OCI-LY7 (cell line): Measurements from ENCODE around the gene LCMT1. TPM values are rescaled to one million over a fixed set of nuclear protein-coding genes. Genes with fewer than 3 reads are reported as not detected.

ENCODE experiments used
- BruUV-seq: library from RNA; stranded (reverse); fragments of 400-500 nt; replicated peaks from 2 replicates; lab custom pipeline; 2021; lab: Mats Ljungman, UMichigan
- CTCF ChIA-PET: fragments of 300-600 bp; sonication (Branson Sonifier 250); formaldehyde crosslinking; loops from one replicate; lab custom pipeline; 2022; ENCODE audit warnings: antibody characterized with exemption; ENCODE audit not compliant: unreplicated experiment; lab: Charles Lee
- POLR2A ChIA-PET: fragments of 300-600 bp; sonication (Branson Sonifier 250); formaldehyde crosslinking; loops from one replicate; lab custom pipeline; 2022; ENCODE audit warnings: antibody characterized with exemption; lab: Charles Lee
- DNase-seq: peaks from one replicate; pipeline ENCODE4 v3.0.0-alpha.2; 2015; ENCODE audit warnings: low spot score
- H2AFZ ChIP-seq: fragments of 200-600 bp; sonication (generic), shearing (Covaris generic); 2 replicates; pipeline ENCODE4 v1.6.1; 2014; ENCODE audit warnings: mild to moderate bottlenecking, antibody characterized with exemption, low read length, moderate library complexity
- H3K27ac ChIP-seq: fragments of 200-600 bp; sonication (generic); 2 replicates; pipeline ENCODE4 v1.5.1; 2014; ENCODE audit warnings: mixed run types, low read depth, mild to moderate bottlenecking, moderate library complexity, low read length, inconsistent platforms; ENCODE audit not compliant: poor library complexity, severe bottlenecking
- H3K36me3 ChIP-seq: fragments of 200-600 bp; sonication (generic); 2 replicates; pipeline ENCODE4 v1.6.1; 2014; ENCODE audit warnings: mild to moderate bottlenecking, antibody characterized with exemption, low read length, moderate library complexity, mixed read lengths; ENCODE audit not compliant: insufficient read depth
- H3K4me1 ChIP-seq: fragments of 200-600 bp; sonication (generic); 2 replicates; pipeline ENCODE4 v1.5.1; 2014; ENCODE audit warnings: mild to moderate bottlenecking, low read length; ENCODE audit not compliant: insufficient read depth, poor library complexity, severe bottlenecking
- H3K4me2 ChIP-seq: fragments of 200-600 bp; sonication (generic); 2 replicates; pipeline ENCODE4 v1.6.1; 2014; ENCODE audit warnings: mild to moderate bottlenecking, low read length
- H3K4me3 ChIP-seq: fragments of 200-600 bp; sonication (generic); 2 replicates; pipeline ENCODE4 v1.5.1; 2014; ENCODE audit warnings: mild to moderate bottlenecking, low read depth, low read length; ENCODE audit not compliant: poor library complexity, severe bottlenecking
- H3K79me2 ChIP-seq: fragments of 200-600 bp; sonication (generic); 2 replicates; pipeline ENCODE4 v1.6.1; 2016; ENCODE audit warnings: low read depth, mild to moderate bottlenecking, low read length, moderate library complexity, mixed read lengths; ENCODE audit not compliant: insufficient read depth
- H3K9me2 ChIP-seq: fragments of 200-600 bp; sonication (generic); 2 replicates; pipeline ENCODE4 v1.6.1; 2016; ENCODE audit warnings: mild to moderate bottlenecking, low read length, mixed read lengths; ENCODE audit not compliant: insufficient read depth
- H3K9me3 ChIP-seq: fragments of 200-600 bp; sonication (generic); 2 replicates; pipeline ENCODE4 v1.6.1; 2014; ENCODE audit warnings: mild to moderate bottlenecking, mixed run types, low read length, mixed read lengths
- H4K20me1 ChIP-seq: fragments of 200-600 bp; sonication (generic); 2 replicates; pipeline ENCODE4 v1.6.1; 2014; ENCODE audit warnings: mild to moderate bottlenecking, antibody characterized with exemption, low read length, moderate library complexity, mixed read lengths; ENCODE audit not compliant: insufficient read depth
- CTCF ChIP-seq: fragments of 200-600 bp; sonication (generic); conservative IDR thresholded peaks from 2 replicates; pipeline ENCODE4 v1.5.1; 2014; ENCODE audit warnings: mild to moderate bottlenecking, antibody characterized with exemption, low read length, moderate library complexity, mixed read lengths
- EZH2phosphoT487 ChIP-seq: fragments of 200-600 bp; sonication (generic); IDR thresholded peaks from 2 replicates; pipeline ENCODE4 v1.6.1; 2018; ENCODE audit warnings: low read depth, borderline replicate concordance, mild to moderate bottlenecking, mixed run types, antibody characterized with exemption, low read length, moderate library complexity, mixed read lengths
- intact Hi-C: fragments of 100-400 bp; cut with micrococcal nuclease; formaldehyde crosslinking; loops from one replicate; pipeline ENCODE4 v1.10.0; 2022; ENCODE audit not compliant: unreplicated experiment
- total RNA-seq, 2 experiments: library from RNA; depleted of rRNA in 1 of 2; stranded (reverse); fragments of >200 nt in 1 of 2; shearing (Covaris generic) in 1 of 2; gene quantifications; 2 replicates each; pipeline ENCODE4 v1.2.3, GENCODE V29; 2014 to 2022

Gene LCMT1
- total RNA-seq, 2 experiments from 2014 or later: 19.4 to 42.0 TPM

DNA sequence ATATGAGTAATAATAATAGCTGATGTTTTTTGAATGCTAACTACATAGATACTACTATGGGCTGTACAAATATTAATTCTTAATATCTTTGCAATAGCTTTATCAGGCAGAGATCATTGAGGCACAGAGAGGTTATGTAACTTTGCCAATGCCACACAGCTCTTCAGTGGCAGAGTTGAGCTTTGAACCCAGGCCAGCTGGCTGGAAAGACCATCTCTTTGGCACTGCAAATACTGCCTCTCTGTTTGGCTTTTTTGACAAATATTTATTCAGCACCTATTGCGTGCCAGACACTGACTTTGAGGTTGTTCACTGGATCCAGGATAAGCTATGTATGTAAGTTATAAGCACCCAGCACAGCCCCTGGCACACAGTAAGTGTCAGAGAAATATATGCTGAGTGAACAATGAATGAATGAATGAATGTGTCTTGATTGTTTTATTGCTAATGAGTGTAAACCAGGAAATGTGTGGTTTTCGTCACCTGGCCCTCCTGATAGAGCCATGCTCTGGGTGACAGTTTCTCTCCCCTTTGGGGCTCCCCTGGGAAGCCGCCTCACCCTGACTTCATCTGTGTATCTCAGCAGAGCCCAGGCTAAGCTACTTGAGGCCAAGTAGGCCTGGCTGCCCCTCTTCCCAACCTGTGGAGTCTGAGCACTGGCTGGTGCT, 107.7 kb downstream of the LCMT1 start:
- no peaks in the 10 kb centered on the region for H4K20me1 ChIP-seq
- ChIA-PET CTCF (no interaction called here), POLR2A (interaction anchor here (0.9 kb wide), 1 partner anchor 14 kb away, joined by 3 read pairs; no protein-coding TSS in a partner anchor)
- no peak overlapping the region for H3K4me2 ChIP-seq
- H3K79me2 ChIP-seq: no peaks in the 10 kb centered on the region
- no peaks in the 10 kb centered on the region for H3K4me1 ChIP-seq
- H3K9me2 ChIP-seq: no peaks in the 10 kb centered on the region
- H3K9me3 ChIP-seq: no peaks in the 10 kb centered on the region
- H3K4me3 ChIP-seq: no peak overlapping the region
- TF ChIP-seq CTCF (no peak), EZH2phosphoT487 (no peak)
- H2AFZ ChIP-seq: no peak overlapping the region
- no peaks in the 10 kb centered on the region for H3K36me3 ChIP-seq
- no peak for DNase-seq
- H3K27ac ChIP-seq: no peak overlapping the region
- intact Hi-C loops: no loop called here
- no TSS peak for BruUV-seq

- BruUV-seq: no TSS peak
- Histone ChIP-seq H3K4me3 (no peak overlapping the region), H3K27ac (no peak overlapping the region), H3K4me1 (no peaks in the 10 kb centered on the region), H4K20me1 (no peaks in the 10 kb centered on the region), H3K9me3 (no peaks in the 10 kb centered on the region), H3K79me2 (no peaks in the 10 kb centered on the region), H3K4me2 (no peak overlapping the region), H3K9me2 (no peaks in the 10 kb centered on the region), H2AFZ (no peak overlapping the region), H3K36me3 (no peaks in the 10 kb centered on the region)
- POLR2A ChIA-PET: no interaction called here
- TF ChIP-seq EZH2phosphoT487: no peak
- no peak for TF ChIP-seq CTCF
- intact Hi-C loops: no loop called here
- CTCF ChIA-PET: interaction anchor here (0.9 kb wide), 1 partner anchor 19 kb away, joined by 3 read pairs; no protein-coding TSS in a partner anchor
- no peak for DNase-seq
These were observed 111.4 kb downstream of the LCMT1 start for GRCh38 chr16:25222959-25223358.

DNA sequence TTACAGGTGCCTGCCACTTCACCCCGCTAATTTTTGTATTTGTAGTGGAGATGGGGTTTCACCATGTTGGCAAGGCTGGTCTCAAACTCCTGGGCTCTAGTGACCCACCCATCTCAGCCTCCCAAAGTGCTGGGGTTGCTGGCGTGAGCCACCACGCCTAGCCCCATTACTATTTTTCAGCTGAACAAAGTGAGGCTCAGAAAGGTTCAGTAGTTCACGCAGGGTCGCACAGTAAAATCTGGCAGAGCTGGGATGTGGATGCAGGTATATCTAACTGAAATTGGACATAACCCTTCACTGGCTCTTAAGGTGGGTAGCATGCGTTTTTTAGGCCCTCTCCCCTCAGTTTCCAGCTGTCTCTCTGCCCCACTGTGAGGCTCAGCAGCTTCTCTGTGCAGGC, 112.4 kb downstream of the LCMT1 start:
- ChIA-PET CTCF (interaction anchor here (0.9 kb wide), 1 partner anchor 18 kb away, joined by 3 read pairs; no protein-coding TSS in a partner anchor), POLR2A (no interaction called here)
- TF ChIP-seq EZH2phosphoT487: no peak
- TF ChIP-seq CTCF: no peak
- no peaks in the 10 kb centered on the region for H3K9me2 ChIP-seq
- no peaks in the 10 kb centered on the region for H4K20me1 ChIP-seq
- no peaks in the 10 kb centered on the region for H3K36me3 ChIP-seq
- no peak overlapping the region for H3K4me3 ChIP-seq
- intact Hi-C loops: loop anchor here (2.0 kb wide), 1 partner anchor 389 kb away; no protein-coding TSS in a partner anchor
- no peaks in the 10 kb centered on the region for H3K9me3 ChIP-seq
- no TSS peak for BruUV-seq
- no peak overlapping the region for H3K27ac ChIP-seq
- no peak overlapping the region for H2AFZ ChIP-seq
- H3K4me2 ChIP-seq: no peak overlapping the region
- no peaks in the 10 kb centered on the region for H3K4me1 ChIP-seq
- DNase-seq: no peak
- no peaks in the 10 kb centered on the region for H3K79me2 ChIP-seq
